ENCODE measurements around the gene ADAMTS4.
"Not testable (repeated sequence)": the region's sequence is repeated elsewhere in the genome, so short reads cannot be mapped to it uniquely, and the experiment has no call there.

Gene ADAMTS4

GRCh38 chr1:161226320-161226711 lies 27.5 kb upstream of the ADAMTS4 start:
- no peaks in the 10 kb centered on the region for H3K27me3 ChIP-seq (ENCODE audit: control insufficient read depth, insufficient read depth, low read length)
- peaks cover 26% of the 10 kb centered on the region for H3K4me1 ChIP-seq (ENCODE audit: control insufficient read depth, insufficient read depth, low read length)
- peak overlapping the region; percentile 93 for H3K4me3 ChIP-seq (ENCODE audit: low read length)
- no peaks in the 10 kb centered on the region for H3K36me3 ChIP-seq (ENCODE audit: control insufficient read depth, insufficient read depth, low read length)
- H3K9ac ChIP-seq (ENCODE audit: low read length): peak overlapping the region; percentile 75
- no peaks in the 10 kb centered on the region for H3K9me3 ChIP-seq (ENCODE audit: control insufficient read depth, low read length)

DNA sequence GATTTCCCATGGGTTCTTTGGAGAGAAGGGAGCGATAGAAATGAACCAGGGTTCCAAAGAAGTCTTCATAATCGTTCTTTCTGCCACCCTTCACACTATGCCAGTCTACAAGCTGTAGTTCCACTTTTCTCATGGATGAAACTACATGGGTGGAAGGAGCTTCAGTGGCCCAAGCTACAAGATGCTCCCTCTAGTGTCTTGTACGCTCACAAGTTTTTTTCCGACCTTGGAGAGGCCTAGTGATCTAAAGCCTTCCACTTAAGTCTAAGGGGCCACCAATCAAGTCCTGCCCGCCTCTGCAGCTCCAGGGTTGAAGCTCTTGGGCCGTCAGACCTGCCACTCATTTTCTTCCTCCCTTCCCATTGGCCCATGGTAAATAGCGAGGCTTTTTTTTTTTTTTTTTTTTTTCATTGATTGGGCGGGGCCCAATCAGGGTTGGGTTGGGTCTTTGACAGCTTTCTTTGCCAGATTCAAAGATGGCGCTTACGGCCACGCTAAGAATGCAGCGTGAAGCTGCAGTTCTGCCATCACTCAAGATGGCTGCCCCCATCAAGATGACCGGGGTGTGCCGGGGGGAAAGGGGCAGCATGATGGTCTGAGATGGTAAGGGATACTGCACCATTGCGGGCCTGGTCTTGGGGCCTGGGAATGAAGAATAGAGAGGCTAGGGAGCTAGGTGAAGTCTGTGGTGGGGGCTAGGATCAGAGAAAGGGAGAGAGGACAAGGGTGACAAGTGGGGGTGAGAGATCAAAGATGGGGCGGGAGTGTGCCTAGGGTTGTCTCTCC lies 26.9 kb upstream of the ADAMTS4 start, which contains the start of gene TOMM40L:
TSS of gene TOMM40L (plus strand) at position 527 of the 786 bp plus-strand sequence. CDS start 430 bp downstream, outside the sequence.
- peak within 1 kb of the TSS; percentile 93 for H3K4me3 ChIP-seq (ENCODE audit: low read length)
- H3K27me3 ChIP-seq (ENCODE audit: control insufficient read depth, insufficient read depth, low read length): no peaks in the 10 kb centered on the region
- peak within 1 kb of the TSS; percentile 75 for H3K9ac ChIP-seq (ENCODE audit: low read length)

GRCh38 chr1:161225178-161225533 lies 26.3 kb upstream of the ADAMTS4 start:
- Histone ChIP-seq H3K9ac (ENCODE audit: low read length) (no peak overlapping the region), H3K9me3 (ENCODE audit: control insufficient read depth, low read length) (no peaks in the 10 kb centered on the region), H3K36me3 (ENCODE audit: control insufficient read depth, insufficient read depth, low read length) (no peaks in the 10 kb centered on the region), H3K4me3 (ENCODE audit: low read length) (no peak overlapping the region), H3K4me1 (ENCODE audit: control insufficient read depth, insufficient read depth, low read length) (peaks cover 26% of the 10 kb centered on the region), H3K27me3 (ENCODE audit: control insufficient read depth, insufficient read depth, low read length) (no peaks in the 10 kb centered on the region)

More for the DNA sequence above, 26.9 kb upstream of the ADAMTS4 start, which contains the start of gene TOMM40L:
- peaks cover 26% of the 10 kb centered on the region for H3K4me1 ChIP-seq (ENCODE audit: control insufficient read depth, insufficient read depth, low read length)
- H3K9me3 ChIP-seq (ENCODE audit: control insufficient read depth, low read length): no peaks in the 10 kb centered on the region
- H3K36me3 ChIP-seq (ENCODE audit: control insufficient read depth, insufficient read depth, low read length): no peaks in the 10 kb centered on the region

- H3K9ac ChIP-seq (ENCODE audit: low read length); H3K4me3 ChIP-seq (ENCODE audit: low read length); H3K9me3 ChIP-seq (ENCODE audit: control insufficient read depth, low read length); H3K36me3 ChIP-seq (ENCODE audit: control insufficient read depth, insufficient read depth, low read length); H3K27me3 ChIP-seq (ENCODE audit: control insufficient read depth, insufficient read depth, low read length): not testable (repeated sequence)
- peaks cover 26% of the 10 kb centered on the region for H3K4me1 ChIP-seq (ENCODE audit: control insufficient read depth, insufficient read depth, low read length)
Measured at GRCh38 chr1:161224695-161225087, 25.8 kb upstream of the ADAMTS4 start.

DNA sequence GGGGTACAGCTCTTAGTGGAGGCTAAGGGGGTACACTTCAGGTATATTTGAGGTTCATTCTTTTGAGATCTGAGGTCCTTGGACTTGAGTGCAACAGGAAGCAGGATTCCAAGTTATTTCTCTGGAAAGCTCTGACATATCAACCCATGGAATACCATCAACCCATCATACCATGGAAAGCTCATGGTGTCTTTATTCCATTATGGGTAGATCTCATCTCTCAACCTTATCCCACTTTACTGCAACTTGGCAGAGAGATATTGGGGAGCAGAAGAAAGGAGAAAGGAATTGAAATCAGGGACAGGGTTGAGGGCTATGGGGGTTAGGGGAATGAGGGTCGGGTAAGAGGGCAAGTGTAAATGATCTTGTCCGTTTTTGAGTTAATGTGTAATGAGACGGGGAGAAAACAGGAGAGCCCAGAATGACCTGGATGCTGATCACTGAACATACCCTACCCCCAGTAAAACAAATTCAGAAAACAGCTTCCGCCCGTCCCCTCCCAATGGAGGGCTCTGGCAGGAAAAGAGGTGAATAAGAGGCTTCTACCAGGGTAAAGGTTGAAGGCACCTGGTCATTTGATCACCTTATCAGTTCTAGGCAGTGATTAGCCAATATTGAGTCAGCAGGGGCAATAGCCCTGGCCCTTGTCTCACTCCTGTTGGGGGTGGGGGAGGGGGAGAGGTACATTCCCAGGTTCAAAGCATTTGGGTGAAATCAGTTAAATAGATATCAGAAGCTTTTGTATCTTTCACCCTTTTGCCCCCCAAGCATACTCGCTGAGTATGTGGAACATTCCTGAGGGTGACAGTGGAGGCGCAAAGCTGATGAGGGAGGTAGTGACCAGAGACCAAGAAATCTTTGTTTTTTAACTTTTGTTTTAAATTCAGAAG lies 25.2 kb upstream of the ADAMTS4 start:
- Histone ChIP-seq H3K9me3 (ENCODE audit: control insufficient read depth, low read length) (no peaks in the 10 kb centered on the region), H3K9ac (ENCODE audit: low read length) (no peak overlapping the region), H3K4me3 (ENCODE audit: low read length) (no peak overlapping the region), H3K27me3 (ENCODE audit: control insufficient read depth, insufficient read depth, low read length) (no peaks in the 10 kb centered on the region), H3K4me1 (ENCODE audit: control insufficient read depth, insufficient read depth, low read length) (peaks cover 26% of the 10 kb centered on the region), H3K36me3 (ENCODE audit: control insufficient read depth, insufficient read depth, low read length) (no peaks in the 10 kb centered on the region)

DNA sequence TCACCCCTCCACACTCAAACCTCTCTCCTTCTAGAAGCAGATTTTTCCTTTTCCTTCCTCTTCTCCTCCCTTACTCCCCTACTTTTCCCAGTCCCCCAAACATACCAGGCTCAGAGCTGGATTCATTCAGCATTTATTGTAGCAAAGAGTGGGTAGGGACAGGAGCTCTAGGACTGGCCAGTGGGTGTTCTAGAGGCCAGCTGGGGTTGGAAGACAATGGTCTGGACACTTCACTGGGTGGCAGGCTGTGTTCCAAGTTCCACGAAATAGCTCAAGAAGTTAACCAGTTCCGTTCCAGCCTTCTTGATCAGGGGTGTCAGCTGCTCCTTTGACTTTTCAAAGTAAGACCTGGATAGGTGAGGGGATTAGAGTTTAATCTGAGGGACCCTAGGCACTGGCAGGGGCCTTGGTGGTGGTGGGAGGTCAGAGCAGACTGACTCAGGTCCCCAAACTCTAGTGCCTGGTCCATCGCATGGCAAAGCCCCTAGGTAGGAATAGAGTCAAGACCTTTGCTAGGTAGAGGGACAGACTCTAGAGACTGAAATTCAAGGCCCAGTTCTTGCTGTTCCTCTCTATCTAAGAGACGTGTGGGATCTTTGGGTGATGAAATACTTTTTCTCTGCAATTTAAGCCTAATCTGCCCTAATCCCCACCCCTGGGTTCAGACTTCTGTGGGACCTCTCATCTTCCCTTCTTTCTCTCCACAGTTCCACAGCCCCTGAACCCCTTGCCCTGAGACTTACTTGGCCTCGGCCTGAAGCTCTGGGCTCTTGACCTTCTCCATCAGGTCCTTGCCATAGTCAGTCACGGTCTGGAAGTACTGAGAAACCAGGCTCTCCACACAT lies 23.5 kb upstream of the ADAMTS4 start:
- Histone ChIP-seq H3K9ac (ENCODE audit: low read length) (no peak overlapping the region), H3K27me3 (ENCODE audit: control insufficient read depth, insufficient read depth, low read length) (no peaks in the 10 kb centered on the region), H3K9me3 (ENCODE audit: control insufficient read depth, low read length) (no peaks in the 10 kb centered on the region), H3K36me3 (ENCODE audit: control insufficient read depth, insufficient read depth, low read length) (no peaks in the 10 kb centered on the region), H3K4me1 (ENCODE audit: control insufficient read depth, insufficient read depth, low read length) (peaks cover 22% of the 10 kb centered on the region), H3K4me3 (ENCODE audit: low read length) (no peak overlapping the region)

- Histone ChIP-seq H3K4me3 (ENCODE audit: low read length) (no peak overlapping the region), H3K36me3 (ENCODE audit: control insufficient read depth, insufficient read depth, low read length) (no peaks in the 10 kb centered on the region), H3K9ac (ENCODE audit: low read length) (no peak overlapping the region), H3K4me1 (ENCODE audit: control insufficient read depth, insufficient read depth, low read length) (peaks cover 1% of the 10 kb centered on the region), H3K27me3 (ENCODE audit: control insufficient read depth, insufficient read depth, low read length) (no peaks in the 10 kb centered on the region), H3K9me3 (ENCODE audit: control insufficient read depth, low read length) (no peaks in the 10 kb centered on the region)
Measured at GRCh38 chr1:161220002-161220401, 21.1 kb upstream of the ADAMTS4 start.

- Histone ChIP-seq H3K4me1 (ENCODE audit: control insufficient read depth, insufficient read depth, low read length) (no peaks in the 10 kb centered on the region), H3K9ac (ENCODE audit: low read length) (no peak overlapping the region), H3K4me3 (ENCODE audit: low read length) (no peak overlapping the region)
Measured at GRCh38 chr1:161219078-161219892, 20.4 kb upstream of the ADAMTS4 start.

DNA sequence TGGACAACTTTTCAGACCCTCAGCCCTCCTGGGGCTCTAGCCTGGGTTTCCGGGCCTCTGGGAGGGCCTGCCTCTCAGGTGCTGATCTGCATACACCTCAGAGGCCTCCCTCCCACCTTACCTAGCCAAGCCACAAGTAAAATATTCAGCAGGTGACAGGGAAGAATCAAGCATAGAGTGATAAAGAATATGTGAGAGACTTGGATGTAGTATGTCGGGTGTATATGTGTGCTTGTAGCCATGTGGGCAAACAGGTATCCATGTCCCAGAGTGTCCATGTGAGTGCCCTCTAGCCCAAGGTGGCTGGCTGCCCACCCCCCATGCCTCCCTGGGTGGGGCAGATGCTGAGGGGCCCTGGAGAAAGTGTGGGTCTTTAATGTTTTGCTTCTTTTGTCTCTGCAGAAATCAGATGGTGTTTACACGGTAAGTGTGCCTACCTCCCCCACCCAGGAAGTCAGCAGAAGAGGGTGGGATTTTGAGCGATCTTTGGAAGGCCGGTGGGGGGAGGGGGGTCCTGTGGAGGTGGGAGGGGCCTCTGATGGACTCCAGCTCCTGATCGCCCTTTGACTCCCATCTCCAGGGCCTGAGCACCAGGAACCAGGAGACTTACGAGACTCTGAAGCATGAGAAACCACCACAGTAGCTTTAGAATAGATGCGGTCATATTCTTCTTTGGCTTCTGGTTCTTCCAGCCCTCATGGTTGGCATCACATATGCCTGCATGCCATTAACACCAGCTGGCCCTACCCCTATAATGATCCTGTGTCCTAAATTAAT lies 19.6 kb upstream of the ADAMTS4 start:
- H3K36me3 ChIP-seq (ENCODE audit: control insufficient read depth, insufficient read depth, low read length): peaks cover 3% of the 10 kb centered on the region
- no peaks in the 10 kb centered on the region for H3K4me1 ChIP-seq (ENCODE audit: control insufficient read depth, insufficient read depth, low read length)
- H3K4me3 ChIP-seq (ENCODE audit: low read length): no peak overlapping the region

More at GRCh38 chr1:161219078-161219892, 20.4 kb upstream of the ADAMTS4 start:
- no peaks in the 10 kb centered on the region for H3K9me3 ChIP-seq (ENCODE audit: control insufficient read depth, low read length)
- no peaks in the 10 kb centered on the region for H3K36me3 ChIP-seq (ENCODE audit: control insufficient read depth, insufficient read depth, low read length)
- no peaks in the 10 kb centered on the region for H3K27me3 ChIP-seq (ENCODE audit: control insufficient read depth, insufficient read depth, low read length)

GRCh38 chr1:161217831-161218230 lies 19.0 kb upstream of the ADAMTS4 start:
- no peaks in the 10 kb centered on the region for H3K9me3 ChIP-seq (ENCODE audit: control insufficient read depth, low read length)
- H3K9ac ChIP-seq (ENCODE audit: low read length): no peak overlapping the region
- no peaks in the 10 kb centered on the region for H3K4me1 ChIP-seq (ENCODE audit: control insufficient read depth, insufficient read depth, low read length)
- no peaks in the 10 kb centered on the region for H3K27me3 ChIP-seq (ENCODE audit: control insufficient read depth, insufficient read depth, low read length)
- H3K4me3 ChIP-seq (ENCODE audit: low read length): no peak overlapping the region
- peaks cover 10% of the 10 kb centered on the region for H3K36me3 ChIP-seq (ENCODE audit: control insufficient read depth, insufficient read depth, low read length)

More for the DNA sequence above, 19.6 kb upstream of the ADAMTS4 start:
- Histone ChIP-seq H3K9ac (ENCODE audit: low read length) (no peak overlapping the region), H3K27me3 (ENCODE audit: control insufficient read depth, insufficient read depth, low read length) (no peaks in the 10 kb centered on the region), H3K9me3 (ENCODE audit: control insufficient read depth, low read length) (no peaks in the 10 kb centered on the region)

Data from mucosa of stomach (tissue), 1 donor.